GM12878 (cell line): ENCODE data around the gene C2orf92. TPM values are rescaled to one million over a fixed set of nuclear protein-coding genes. Genes with fewer than 3 reads are reported as not detected.

ENCODE experiments used
- ATAC-seq: fragments of 200-7000 bp; cut with Tn5 transposase; 3 replicates; pipeline ENCODE4 v1.9.1; 2020; ENCODE audit warnings: mild to moderate bottlenecking, moderate library complexity
- BruUV-seq: library from RNA; stranded (reverse); fragments of 400-500 nt; replicated peaks from 2 replicates; lab custom pipeline; 2021; lab: Mats Ljungman, UMichigan
- CTCF ChIA-PET: fragments of 300-600 bp; sonication (Branson Sonifier 250); formaldehyde crosslinking; extraction: SDS; loops from one replicate; lab custom pipeline; 2021; ENCODE audit warnings: inconsistent platforms; lab: Yijun Ruan, JAX
- POLR2A ChIA-PET: fragments of 350-600 bp; formaldehyde crosslinking; extraction: SDS; loops from one replicate; lab custom pipeline; 2021; ENCODE audit warnings: inconsistent platforms; lab: Charles Lee
- RAD21 ChIA-PET: fragments of 300-600 bp; sonication (Branson Sonifier 250); formaldehyde crosslinking; loops from one replicate; lab custom pipeline; 2023; ENCODE audit warnings: antibody characterized with exemption; ENCODE audit not compliant: unreplicated experiment; lab: Charles Lee
- SMC1A ChIA-PET: fragments of 300-600 bp; sonication (Branson Sonifier 250); formaldehyde crosslinking; loops from one replicate; lab custom pipeline; 2023; ENCODE audit not compliant: unreplicated experiment, uncharacterized antibody; lab: Charles Lee
- DNase-seq: peaks from one replicate; pipeline ENCODE4 v3.0.0-alpha.2; 2011; ENCODE audit warnings: low read depth, low spot score
- FAIRE-seq: peaks from 3 replicates; lab custom pipeline; 2011; peaks lifted over from hg19 to GRCh38; lab: Jason Lieb, UNC
- H2AFZ ChIP-seq: 2 replicates; pipeline ENCODE4 v1.6.0; 2011; ENCODE audit warnings: low read depth, low read length, control low read depth; ENCODE audit not compliant: control insufficient read depth
- H3K27ac ChIP-seq: 2 replicates; pipeline ENCODE4 v1.5.1; 2011; ENCODE audit warnings: control low read depth; ENCODE audit not compliant: control insufficient read depth, insufficient read depth
- H3K27me3 ChIP-seq, 2 experiments: replicated peaks in 1 of 2; 2 replicates each; pipeline versions ENCODE4 v1.6.0 to v1.6.1; 2011; ENCODE audit warnings: low read length in 1 of 2; ENCODE audit not compliant: control insufficient read depth in 2 of 2, insufficient read depth in 2 of 2
- H3K36me3 ChIP-seq, 2 experiments: 2 replicates each; pipeline ENCODE4 v1.5.1; 2011; ENCODE audit warnings: low read length in 1 of 2; ENCODE audit not compliant: control insufficient read depth in 2 of 2, insufficient read depth in 2 of 2
- H3K4me1 ChIP-seq: 2 replicates; pipeline ENCODE4 v1.6.1; 2011; ENCODE audit warnings: mild to moderate bottlenecking, low read length, moderate library complexity, mixed read lengths; ENCODE audit not compliant: control insufficient read depth, insufficient read depth
- H3K4me2 ChIP-seq: 2 replicates; pipeline ENCODE4 v1.6.0; 2011; ENCODE audit warnings: control low read depth; ENCODE audit not compliant: control insufficient read depth, insufficient read depth
- H3K4me3 ChIP-seq: fragments of 200-600 bp; sonication (generic); 2 replicates; pipeline ENCODE4 v1.5.1; 2016
- H3K79me2 ChIP-seq: 2 replicates; pipeline ENCODE4 v1.6.0; 2011; ENCODE audit warnings: low read length; ENCODE audit not compliant: control insufficient read depth, insufficient read depth
- H3K9ac ChIP-seq: 2 replicates; pipeline ENCODE4 v1.8.0; 2011; ENCODE audit warnings: low read length, control low read depth, mixed read lengths; ENCODE audit not compliant: control insufficient read depth, insufficient read depth
- H3K9me3 ChIP-seq: replicated peaks from 3 replicates; pipeline ENCODE4 v1.5.1; 2011; ENCODE audit warnings: mild to moderate bottlenecking, low read length; ENCODE audit not compliant: control insufficient read depth, insufficient read depth
- H4K20me1 ChIP-seq: 2 replicates; pipeline ENCODE4 v1.6.0; 2011; ENCODE audit not compliant: control insufficient read depth, insufficient read depth
- CHD4 ChIP-seq: fragments of 200-600 bp; sonication (generic); IDR thresholded peaks from 2 replicates; pipeline ENCODE4 v1.6.1; 2016; ENCODE audit warnings: mild to moderate bottlenecking
- FOXM1 ChIP-seq: IDR thresholded peaks from 2 replicates; pipeline ENCODE4 v1.6.1; 2012; ENCODE audit warnings: low read depth, mild to moderate bottlenecking, inconsistent platforms, low read length, moderate library complexity
- HDGF ChIP-seq: fragments of 450-650 bp; IDR thresholded peaks from 2 replicates; pipeline ENCODE4 v1.6.1; 2016; ENCODE audit warnings: antibody characterized with exemption
- PAX5 ChIP-seq: IDR thresholded peaks from 2 replicates; pipeline ENCODE4 v1.6.1; 2011; ENCODE audit warnings: low read depth, low read length, borderline replicate concordance
- RB1 ChIP-seq: fragments of 450-650 bp; formaldehyde crosslinking; IDR thresholded peaks from 2 replicates; pipeline ENCODE4 v1.6.1; 2017; ENCODE audit warnings: mild to moderate bottlenecking, borderline replicate concordance
- RELA ChIP-seq: fragments of 450-650 bp; IDR thresholded peaks from 2 replicates; pipeline ENCODE4 v1.8.0; 2014; ENCODE audit warnings: borderline replicate concordance; ENCODE audit not compliant: partially characterized antibody
- RUNX3 ChIP-seq: IDR thresholded peaks from 2 replicates; pipeline ENCODE4 v1.6.1; 2012; ENCODE audit warnings: low read length, inconsistent platforms
- TCF7 ChIP-seq: IDR thresholded peaks from 2 replicates; pipeline ENCODE4 v1.6.1; 2014; ENCODE audit warnings: antibody characterized with exemption, borderline replicate concordance
- ZNF207 ChIP-seq: fragments of 450-650 bp; IDR thresholded peaks from 2 replicates; pipeline ENCODE4 v1.6.1; 2014; ENCODE audit warnings: antibody characterized with exemption, mild to moderate bottlenecking, borderline replicate concordance
- WGBS: methylation state at CpG from one replicate; pipeline ENCODE4 v1.1.6; 2016; ENCODE audit warnings: low lambda C conversion rate; ENCODE audit not compliant: insufficient replicate concordance, insufficient coverage; ENCODE audit errors: missing lambda C conversion rate; 5-methylcytosine and 5-hydroxymethylcytosine counted together
- in situ Hi-C: fragments of 300-500 bp; cut with MboI; formaldehyde crosslinking; loops from 9 replicates; pipeline ENCODE4 v1.14.3; 2018; ENCODE audit warnings: mixed read lengths
- intact Hi-C: fragments of 100-400 bp; cut with micrococcal nuclease; formaldehyde crosslinking; loops from one replicate; pipeline ENCODE4 v1.14.2; 2022; ENCODE audit not compliant: unreplicated experiment
- polyA plus RNA-seq, 11 experiments: library from polyadenylated mRNA; depleted of rRNA in 4 of 11; unstranded in 6 of 11; stranded (reverse) in 5 of 11; fragments of >200 nt; fragmentation: Nextera tagmentation in 4 of 11; fragmentation: Illumina TruSeq in 1 of 11; extraction: Ambion mirVana in 4 of 11; extraction: Trizol in 1 of 11; gene quantifications; 1 replicate in 1 of 11; 2 replicates in 10 of 11; pipeline versions ENCODE4 v1.2.1 to v1.2.3, GENCODE V29; 2011 to 2016; ENCODE audit warnings: inconsistent platforms in 2 of 11, missing spikeins in 2 of 11, low read depth in 1 of 11
- total RNA-seq, 4 experiments: library from RNA; depleted of rRNA in 3 of 4; stranded (reverse); fragments of >200 nt in 3 of 4; fragmentation: Illumina TruSeq in 1 of 4; extraction: Trizol in 1 of 4; gene quantifications; 2 replicates each; pipeline versions ENCODE4 v1.2.1 to v1.2.3, GENCODE V29; 2013 to 2021
- TF ChIP-seq, protein P1 (sequence below): fragments of 450-650 bp; IDR thresholded peaks from 2 replicates; pipeline ENCODE4 v1.6.1; 2016; ENCODE audit warnings: mild to moderate bottlenecking
- TF ChIP-seq, protein P2 (sequence below): IDR thresholded peaks from 2 replicates; pipeline ENCODE4 v1.6.1; 2012; ENCODE audit warnings: improper control_type of control experiment, low read depth, low read length; ENCODE audit not compliant: insufficient replicate concordance
- TF ChIP-seq, protein P3 (sequence below), 3 experiments: IDR thresholded peaks in 2 of 3; conservative IDR thresholded peaks in 1 of 3; 2 replicates each; pipeline ENCODE4 v1.5.1; 2011; ENCODE audit warnings: low read depth in 3 of 3, low read length in 3 of 3, mild to moderate bottlenecking in 3 of 3, control low read depth in 2 of 3, moderate library complexity in 2 of 3, inconsistent platforms in 1 of 3, mixed read lengths in 1 of 3; ENCODE audit not compliant: control insufficient read depth in 2 of 3, insufficient read depth in 1 of 3; ENCODE audit errors: extremely low read depth in 1 of 3

Gene C2orf92
- total and polyA plus RNA-seq, 10 of the 15 experiments (the other 5 are each of a cell fraction or from before 2014, with no cell fraction given), result 0.40 to 10.1 (median 3.7) TPM

DNA sequence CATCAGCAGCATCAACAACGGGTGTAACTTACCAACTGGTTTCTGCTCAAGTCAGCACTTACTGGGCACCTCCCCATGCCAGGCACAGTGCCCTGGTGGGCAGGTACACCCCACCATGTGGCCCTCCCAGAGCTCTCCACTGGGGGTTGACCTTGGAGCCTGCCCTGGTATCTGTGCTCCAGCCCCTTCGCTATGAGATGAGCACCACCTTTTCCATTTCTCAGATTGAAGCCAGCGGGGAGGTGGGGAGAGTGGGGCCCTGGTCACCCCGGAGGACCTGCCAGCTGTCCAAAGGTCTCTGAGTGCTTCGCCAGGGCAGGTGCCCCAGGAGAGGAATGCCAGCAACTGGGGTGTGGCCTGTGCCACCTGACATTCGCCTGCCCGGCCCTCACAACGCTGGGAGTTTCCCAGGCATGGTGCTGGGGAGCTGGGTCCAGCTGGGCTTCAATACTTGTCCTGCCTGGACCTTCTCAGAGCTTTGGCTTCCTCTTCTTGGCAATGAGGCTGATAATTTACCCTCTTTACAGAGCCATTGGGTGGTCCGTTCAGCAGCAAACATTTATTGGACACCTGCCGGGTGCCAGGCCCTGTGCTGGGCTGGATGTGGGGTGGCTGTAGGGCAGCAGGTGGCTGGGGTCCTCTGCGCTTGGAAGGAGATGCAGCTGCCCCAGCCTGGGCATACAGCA is 38.0 kb downstream of the C2orf92 start:
- BruUV-seq, result no TSS peak
- ChIA-PET CTCF (interaction anchor here (0.9 to 4.0 kb wide), 6 partner anchors 9 to 719 kb away, joined by 3 to 40 read pairs (median 4); no protein-coding TSS in a partner anchor), POLR2A (no interaction called here), RAD21 (interaction anchor here (3.5 kb wide), 1 partner anchor 9 kb away, joined by 15 read pairs; no protein-coding TSS in a partner anchor), SMC1A (interaction anchor here (1.6 to 2.9 kb wide), 2 partner anchors 8 to 677 kb away, joined by 6 to 15 read pairs; no protein-coding TSS in a partner anchor)
- Histone ChIP-seq H4K20me1 (no peaks in the 10 kb centered on the region), H3K9me3 (no peaks in the 10 kb centered on the region), H3K36me3 (no peaks in the 10 kb centered on the region), H3K27me3 (no peaks in the 10 kb centered on the region), H3K4me2 (no peak overlapping the region), H3K4me1 (no peaks in the 10 kb centered on the region), H3K4me3 (no peak overlapping the region), H3K9ac (no peak overlapping the region), H3K27ac (no peak overlapping the region), H3K79me2 (no peaks in the 10 kb centered on the region), H2AFZ (no peak overlapping the region)
- no peak for ATAC-seq
- 15% methylated on average over 11 of the region's 11 CpGs for WGBS
- in situ Hi-C loops (no loop called here), intact Hi-C loops (loop anchor here (10.0 kb wide), 1 partner anchor 477 kb away; no protein-coding TSS in a partner anchor)
- no peak for DNase-seq
- FAIRE-seq, result no peak
- no peak for TF ChIP-seq CHD4
- TF ChIP-seq RB1, result no peak
- TF ChIP-seq RELA, result no peak
- no peak for TF ChIP-seq PAX5
- no peak for TF ChIP-seq HDGF
- TF ChIP-seq FOXM1, result no peak
- TF ChIP-seq TCF7, result no peak
- TF ChIP-seq, protein P1, sequence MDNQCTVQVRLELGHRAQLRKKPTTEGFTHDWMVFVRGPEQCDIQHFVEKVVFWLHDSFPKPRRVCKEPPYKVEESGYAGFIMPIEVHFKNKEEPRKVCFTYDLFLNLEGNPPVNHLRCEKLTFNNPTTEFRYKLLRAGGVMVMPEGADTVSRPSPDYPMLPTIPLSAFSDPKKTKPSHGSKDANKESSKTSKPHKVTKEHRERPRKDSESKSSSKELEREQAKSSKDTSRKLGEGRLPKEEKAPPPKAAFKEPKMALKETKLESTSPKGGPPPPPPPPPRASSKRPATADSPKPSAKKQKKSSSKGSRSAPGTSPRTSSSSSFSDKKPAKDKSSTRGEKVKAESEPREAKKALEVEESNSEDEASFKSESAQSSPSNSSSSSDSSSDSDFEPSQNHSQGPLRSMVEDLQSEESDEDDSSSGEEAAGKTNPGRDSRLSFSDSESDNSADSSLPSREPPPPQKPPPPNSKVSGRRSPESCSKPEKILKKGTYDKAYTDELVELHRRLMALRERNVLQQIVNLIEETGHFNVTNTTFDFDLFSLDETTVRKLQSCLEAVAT, result no peak
- no peak for TF ChIP-seq ZNF207
- TF ChIP-seq, protein P2, sequence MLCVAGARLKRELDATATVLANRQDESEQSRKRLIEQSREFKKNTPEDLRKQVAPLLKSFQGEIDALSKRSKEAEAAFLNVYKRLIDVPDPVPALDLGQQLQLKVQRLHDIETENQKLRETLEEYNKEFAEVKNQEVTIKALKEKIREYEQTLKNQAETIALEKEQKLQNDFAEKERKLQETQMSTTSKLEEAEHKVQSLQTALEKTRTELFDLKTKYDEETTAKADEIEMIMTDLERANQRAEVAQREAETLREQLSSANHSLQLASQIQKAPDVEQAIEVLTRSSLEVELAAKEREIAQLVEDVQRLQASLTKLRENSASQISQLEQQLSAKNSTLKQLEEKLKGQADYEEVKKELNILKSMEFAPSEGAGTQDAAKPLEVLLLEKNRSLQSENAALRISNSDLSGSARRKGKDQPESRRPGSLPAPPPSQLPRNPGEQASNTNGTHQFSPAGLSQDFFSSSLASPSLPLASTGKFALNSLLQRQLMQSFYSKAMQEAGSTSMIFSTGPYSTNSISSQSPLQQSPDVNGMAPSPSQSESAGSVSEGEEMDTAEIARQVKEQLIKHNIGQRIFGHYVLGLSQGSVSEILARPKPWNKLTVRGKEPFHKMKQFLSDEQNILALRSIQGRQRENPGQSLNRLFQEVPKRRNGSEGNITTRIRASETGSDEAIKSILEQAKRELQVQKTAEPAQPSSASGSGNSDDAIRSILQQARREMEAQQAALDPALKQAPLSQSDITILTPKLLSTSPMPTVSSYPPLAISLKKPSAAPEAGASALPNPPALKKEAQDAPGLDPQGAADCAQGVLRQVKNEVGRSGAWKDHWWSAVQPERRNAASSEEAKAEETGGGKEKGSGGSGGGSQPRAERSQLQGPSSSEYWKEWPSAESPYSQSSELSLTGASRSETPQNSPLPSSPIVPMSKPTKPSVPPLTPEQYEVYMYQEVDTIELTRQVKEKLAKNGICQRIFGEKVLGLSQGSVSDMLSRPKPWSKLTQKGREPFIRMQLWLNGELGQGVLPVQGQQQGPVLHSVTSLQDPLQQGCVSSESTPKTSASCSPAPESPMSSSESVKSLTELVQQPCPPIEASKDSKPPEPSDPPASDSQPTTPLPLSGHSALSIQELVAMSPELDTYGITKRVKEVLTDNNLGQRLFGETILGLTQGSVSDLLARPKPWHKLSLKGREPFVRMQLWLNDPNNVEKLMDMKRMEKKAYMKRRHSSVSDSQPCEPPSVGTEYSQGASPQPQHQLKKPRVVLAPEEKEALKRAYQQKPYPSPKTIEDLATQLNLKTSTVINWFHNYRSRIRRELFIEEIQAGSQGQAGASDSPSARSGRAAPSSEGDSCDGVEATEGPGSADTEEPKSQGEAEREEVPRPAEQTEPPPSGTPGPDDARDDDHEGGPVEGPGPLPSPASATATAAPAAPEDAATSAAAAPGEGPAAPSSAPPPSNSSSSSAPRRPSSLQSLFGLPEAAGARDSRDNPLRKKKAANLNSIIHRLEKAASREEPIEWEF, result no peak
- TF ChIP-seq RUNX3, result no peak
- TF ChIP-seq, protein P3, sequence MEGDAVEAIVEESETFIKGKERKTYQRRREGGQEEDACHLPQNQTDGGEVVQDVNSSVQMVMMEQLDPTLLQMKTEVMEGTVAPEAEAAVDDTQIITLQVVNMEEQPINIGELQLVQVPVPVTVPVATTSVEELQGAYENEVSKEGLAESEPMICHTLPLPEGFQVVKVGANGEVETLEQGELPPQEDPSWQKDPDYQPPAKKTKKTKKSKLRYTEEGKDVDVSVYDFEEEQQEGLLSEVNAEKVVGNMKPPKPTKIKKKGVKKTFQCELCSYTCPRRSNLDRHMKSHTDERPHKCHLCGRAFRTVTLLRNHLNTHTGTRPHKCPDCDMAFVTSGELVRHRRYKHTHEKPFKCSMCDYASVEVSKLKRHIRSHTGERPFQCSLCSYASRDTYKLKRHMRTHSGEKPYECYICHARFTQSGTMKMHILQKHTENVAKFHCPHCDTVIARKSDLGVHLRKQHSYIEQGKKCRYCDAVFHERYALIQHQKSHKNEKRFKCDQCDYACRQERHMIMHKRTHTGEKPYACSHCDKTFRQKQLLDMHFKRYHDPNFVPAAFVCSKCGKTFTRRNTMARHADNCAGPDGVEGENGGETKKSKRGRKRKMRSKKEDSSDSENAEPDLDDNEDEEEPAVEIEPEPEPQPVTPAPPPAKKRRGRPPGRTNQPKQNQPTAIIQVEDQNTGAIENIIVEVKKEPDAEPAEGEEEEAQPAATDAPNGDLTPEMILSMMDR (IDR thresholded peaks at IDR 0.05 in 2 of 3, conservative IDR thresholded peaks at IDR 0.05 in 1 of 3; ENCODE audit: control insufficient read depth in 2 of 3, extremely low read depth in 1 of 3, insufficient read depth in 1 of 3, low read depth in 3 of 3, low read length in 3 of 3), result no peak
